Placental epithelial cell (primary cell): ENCODE data around the gene SENP1. TPM values are rescaled to one million over a fixed set of nuclear protein-coding genes. Genes with fewer than 3 reads are reported as not detected.

Source experiments
- small RNA-seq: library from RNA; depleted of rRNA; stranded (forward); fragments of <200 nt; gene quantifications from one replicate; pipeline ENCODE3, GENCODE V24; 2012
- total RNA-seq: library from RNA; depleted of rRNA; stranded (reverse); fragments of >200 nt; gene quantifications from 2 replicates; pipeline ENCODE4 v1.2.3, GENCODE V29; 2012

Gene SENP1
- total RNA-seq = 25.1 and 28.2 TPM in 2 replicates

GRCh38 chr12:48105867-48106680 lies at the start of gene SENP1:
Gene SENP1, minus strand, starts transcription at chr12:48106079. Its CDS starts 4,607 bp downstream, at chr12:48101472.

GRCh38 chr12:48119078-48119833 lies 13.4 kb upstream of the SENP1 start, which contains the start of gene PFKM:
Gene PFKM, plus strand, starts transcription at chr12:48119364. Its CDS starts 3,411 bp downstream, at chr12:48122775.

GRCh38 chr12:48004053-48004941 lies 101.6 kb downstream of the SENP1 start, which contains the start of gene COL2A1:
Gene COL2A1, minus strand, starts transcription at chr12:48004476. Its CDS starts 155 bp downstream, at chr12:48004321.

Small RNA genes within 50 kb of the gene (small RNA-seq; reads per million reads assigned to genes)
- gene MIR6505 (1.2 reads per million, percentile 62 among the genes with 10 or more reads in this experiment), gene RNU6-1203P (not detected)

Other genes with a start within 250 kb of the SENP1 start
- 3.1 and 13.6 TPM in 2 replicates for gene VDR, start 201.1 kb downstream of the SENP1 start, total RNA-seq
- gene TMEM106C, start 142.5 kb downstream of the SENP1 start, total RNA-seq = 17.7 and 71.0 TPM in 2 replicates
- gene COL2A1, start 101.6 kb downstream of the SENP1 start, total RNA-seq = under 0.01 and 1.5 TPM in 2 replicates
- gene PFKM, start 13.3 kb upstream of the SENP1 start, total RNA-seq = 44.6 and 58.1 TPM in 2 replicates
- gene ASB8, start 51.4 kb upstream of the SENP1 start, total RNA-seq = 20.0 and 28.5 TPM in 2 replicates
- 0.11 TPM in 1 of 2 replicates, not detected in the other for gene CCDC184, start 77.6 kb upstream of the SENP1 start, total RNA-seq
- 0.22 TPM in 1 of 2 replicates, not detected in the other for gene OR10AD1, start 97.2 kb upstream of the SENP1 start, total RNA-seq
- gene ZNF641, start 244.8 kb upstream of the SENP1 start, total RNA-seq = 14.5 and 17.5 TPM in 2 replicates